Prostate gland (tissue), 2 donors: ENCODE results near the gene BICDL1.

ENCODE experiments used
- CTCF ChIP-seq, 4 experiments: fragments of 200-600 bp in 2 of 4; fragments of 450-650 bp in 2 of 4; sonication (generic) in 2 of 4; IDR thresholded peaks; 1 replicate in 3 of 4; 2 replicates in 1 of 4; pipeline ENCODE4 v1.5.1; 2016 to 2019; ENCODE audit warnings: antibody characterized with exemption in 4 of 4, mild to moderate bottlenecking in 2 of 4, moderate library complexity in 2 of 4
- POLR2A ChIP-seq: fragments of 450-650 bp; IDR thresholded peaks from one replicate; pipeline ENCODE4 v1.6.1; 2016; ENCODE audit warnings: antibody characterized with exemption, mild to moderate bottlenecking
- POLR2AphosphoS5 ChIP-seq: sonication (generic); formaldehyde crosslinking; IDR thresholded peaks from one replicate; pipeline ENCODE4 v1.6.1; 2017; ENCODE audit warnings: antibody characterized with exemption

- TF ChIP-seq CTCF (IDR thresholded peaks at IDR 0.05) = no peak
- TF ChIP-seq POLR2A = no peak
- TF ChIP-seq POLR2AphosphoS5 = no peak
These were observed 71.7 kb downstream of the BICDL1 start for GRCh38 chr12:120060717-120061116.
